ENCODE results near the gene GBA2. TPM values are rescaled to one million over a fixed set of nuclear protein-coding genes. Genes with fewer than 3 reads are reported as not detected.

Gene GBA2
- polyA plus RNA-seq, 4 donors = 62.5 to 131 (median 101) TPM

DNA sequence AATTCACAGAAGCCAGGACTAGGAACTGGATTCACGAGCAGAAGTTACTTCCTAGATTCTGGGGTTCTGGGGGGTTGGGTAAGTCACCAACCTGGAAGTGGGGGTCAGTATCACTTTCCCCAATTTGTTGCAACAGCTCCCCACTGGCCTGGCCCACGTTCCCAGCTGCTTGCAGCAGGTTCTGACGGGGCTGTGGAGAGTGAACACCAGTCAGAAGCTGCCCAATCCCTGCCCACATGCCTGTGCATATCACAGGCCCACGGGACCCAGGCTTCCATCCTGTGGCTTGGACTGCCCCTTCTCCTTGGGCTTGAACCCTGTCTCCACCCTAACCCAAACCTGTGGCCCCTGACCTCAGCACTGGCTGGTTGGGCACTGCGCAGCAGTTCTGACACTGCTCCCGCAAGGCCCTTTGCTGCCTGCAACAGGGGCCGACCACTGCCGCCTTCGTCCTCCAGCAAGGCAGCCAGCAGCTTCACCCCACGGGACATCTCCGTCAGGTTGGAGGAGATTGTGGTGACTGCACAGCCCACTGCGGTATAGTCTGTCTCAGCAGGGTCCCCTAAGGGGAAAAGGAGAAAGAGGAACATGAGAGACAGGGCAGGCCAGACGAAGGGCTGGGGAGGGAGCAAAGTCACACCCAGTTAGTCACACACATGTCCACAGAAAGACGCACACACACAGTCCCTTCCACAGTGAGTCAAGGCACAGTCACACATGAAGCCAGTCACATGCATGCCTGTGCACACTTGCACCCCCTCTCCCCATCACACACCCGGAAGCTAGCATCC, 30.1 kb downstream of the GBA2 start:
- DNase-seq (ENCODE audit: low read depth in 4 of 4, low spot score in 3 of 4) = no peak

DNA sequence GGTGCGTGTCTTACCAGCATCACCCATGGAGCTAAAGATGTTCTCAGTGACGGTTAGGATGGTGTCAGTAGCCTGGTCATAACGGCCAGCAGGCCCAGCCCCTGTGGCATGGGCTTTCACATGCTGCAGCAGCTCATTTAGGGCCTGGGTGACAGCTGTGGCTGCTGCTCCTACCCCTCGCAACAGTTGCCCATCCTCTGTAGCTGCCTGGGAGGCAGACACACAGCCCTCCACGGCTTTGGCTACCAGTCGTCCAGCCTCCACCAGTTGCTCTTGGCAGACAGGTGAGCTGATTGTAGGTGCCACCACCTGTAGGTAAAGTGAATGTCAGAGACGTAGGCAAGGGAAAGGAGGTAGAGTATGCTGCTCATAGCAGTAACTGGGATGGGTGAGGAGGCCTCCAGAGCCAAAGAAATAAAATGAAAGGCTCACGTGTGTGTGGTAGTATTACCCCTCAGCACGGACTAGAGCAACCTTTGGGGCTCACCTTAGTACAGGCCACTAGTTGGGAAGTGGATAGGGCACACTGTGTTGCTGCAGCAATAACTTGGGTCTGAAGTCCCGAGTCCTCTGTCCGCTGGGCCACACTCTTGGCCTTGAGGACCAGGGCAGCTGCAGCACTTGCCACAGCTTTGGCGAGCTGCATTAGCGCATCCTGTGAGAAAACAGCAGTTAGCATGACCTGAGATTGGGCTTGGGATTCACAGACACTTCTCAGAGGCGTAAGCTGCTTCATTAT, 31.7 kb downstream of the GBA2 start:
- DNase-seq (ENCODE audit: low read depth in 4 of 4, low spot score in 3 of 4) = no peak

DNA sequence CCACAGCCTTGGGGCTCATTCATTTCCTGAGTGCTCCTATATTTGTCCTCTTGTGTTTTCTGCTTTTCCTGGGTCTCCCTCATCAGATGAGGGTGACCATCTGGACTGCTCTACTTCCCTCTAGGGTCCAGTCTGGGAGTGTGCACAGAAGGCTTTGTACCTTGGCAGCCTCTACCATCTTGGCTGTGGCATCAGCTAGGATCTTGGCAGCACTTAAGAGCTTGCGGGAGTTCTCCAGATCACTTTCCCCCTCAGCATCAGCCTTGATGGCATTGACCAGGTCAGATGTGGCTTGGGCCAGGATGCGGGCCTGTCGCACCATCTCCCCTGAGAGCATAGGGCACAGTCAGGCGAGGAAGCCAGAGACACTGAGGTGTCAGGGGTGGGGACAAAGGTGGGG, 32.8 kb downstream of the GBA2 start:
- DNase-seq (ENCODE audit: low read depth in 4 of 4, low spot score in 3 of 4) = no peak

- no peak for DNase-seq (ENCODE audit: low read depth in 4 of 4, low spot score in 3 of 4)
Measured at GRCh38 chr9:35714579-35715252, 34.3 kb downstream of the GBA2 start.

DNA sequence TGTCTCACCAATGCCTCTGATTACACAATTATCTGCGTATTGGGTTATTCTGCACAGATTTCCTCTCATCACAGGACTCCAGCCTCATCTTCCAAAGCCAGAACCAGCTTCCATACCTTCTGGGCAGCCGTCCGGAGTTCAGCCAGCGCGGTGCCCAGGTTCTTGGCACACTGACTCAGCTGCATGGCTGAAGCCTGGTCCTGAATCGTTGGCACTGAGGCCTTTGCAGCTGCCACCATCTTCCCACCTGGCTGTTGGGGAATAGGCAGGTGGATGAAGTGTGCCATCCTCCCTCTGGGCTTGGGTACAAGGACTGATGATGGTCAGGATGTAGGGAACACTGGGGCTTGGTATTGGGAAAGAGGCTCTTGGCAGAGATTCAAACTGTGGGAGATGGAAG, 34.9 kb downstream of the GBA2 start:
- no peak for DNase-seq (ENCODE audit: low read depth in 4 of 4, low spot score in 3 of 4)

GRCh38 chr9:35713578-35713977, 35.5 kb downstream of the GBA2 start:
- DNase-seq (ENCODE audit: low read depth in 4 of 4, low spot score in 3 of 4) = no peak

DNA sequence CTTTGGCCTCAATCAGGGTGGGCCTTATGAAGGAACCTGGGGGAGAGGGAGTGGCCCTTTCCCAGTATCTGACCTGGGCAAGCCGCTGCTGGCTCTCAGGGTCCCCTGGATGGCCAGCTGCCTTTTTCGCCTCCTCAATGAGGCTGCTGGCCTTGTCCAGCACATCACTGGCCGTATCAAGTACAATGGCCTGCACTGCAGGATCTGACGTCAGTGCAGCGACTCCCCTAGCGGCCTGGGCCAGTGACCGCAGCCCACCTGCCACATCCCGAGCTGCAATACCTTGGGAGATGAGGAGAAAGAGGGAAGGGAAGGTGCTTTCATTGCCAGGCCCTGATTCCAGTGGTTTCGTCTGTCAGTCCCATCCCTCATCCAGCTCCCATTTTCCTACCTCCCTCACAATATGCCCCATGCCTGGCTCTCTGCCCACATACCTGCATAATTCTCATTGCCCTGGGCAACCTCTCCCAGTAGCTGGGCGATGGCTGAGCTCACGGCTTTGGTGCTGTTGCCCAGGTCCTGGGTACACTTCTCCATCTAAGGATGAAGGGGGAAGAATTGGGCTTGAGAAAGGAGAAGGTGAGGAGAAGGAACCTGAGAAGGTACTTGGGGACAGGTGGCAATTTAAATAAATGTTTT, 36.1 kb downstream of the GBA2 start:
- DNase-seq (ENCODE audit: low read depth in 4 of 4, low spot score in 3 of 4) = no peak

DNA sequence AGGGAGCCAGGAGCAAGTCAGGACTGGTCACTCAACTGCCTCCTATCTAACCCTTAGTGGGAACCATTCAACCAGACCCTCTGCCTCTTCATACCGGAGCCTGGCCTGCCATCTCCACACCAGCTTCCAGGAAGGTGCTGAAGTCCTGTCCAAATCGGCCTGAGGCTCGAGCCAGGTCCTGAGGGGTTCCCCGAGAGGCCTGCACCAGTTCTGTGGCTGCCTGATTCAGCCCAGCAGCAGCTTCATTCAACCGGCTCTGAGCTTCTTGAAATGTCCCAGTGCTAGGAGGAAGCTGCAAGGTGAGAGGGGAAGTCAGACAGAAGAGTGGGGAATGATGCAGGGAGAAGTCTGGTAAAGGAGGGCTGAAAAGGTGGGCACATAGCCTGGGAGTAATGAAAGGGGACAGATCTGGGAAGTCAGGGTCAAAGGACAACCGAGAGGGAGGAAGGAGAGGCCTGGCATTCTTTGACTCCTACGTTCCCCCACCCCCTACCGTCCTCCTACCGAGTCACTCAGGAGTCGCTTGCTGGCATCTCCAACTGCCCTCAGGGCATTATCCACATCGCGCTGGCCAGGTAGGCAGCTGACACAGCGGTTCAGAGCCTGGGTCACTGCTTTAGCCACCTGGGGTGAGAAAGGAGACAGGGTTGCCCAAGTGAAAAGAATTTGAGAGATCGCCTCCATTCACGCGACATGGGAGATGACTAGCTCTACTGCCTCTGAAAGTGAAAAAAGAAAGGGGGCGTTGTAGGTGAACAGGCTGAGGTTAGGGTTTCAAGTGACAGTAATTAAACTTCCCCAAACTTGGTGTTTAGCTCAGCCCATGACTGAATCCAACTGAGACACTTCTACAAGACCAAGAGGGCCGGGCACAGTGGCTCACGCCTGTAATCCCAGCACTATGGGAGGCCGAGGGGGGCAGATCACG, 37.3 kb downstream of the GBA2 start:
- no peak for DNase-seq (ENCODE audit: low read depth in 4 of 4, low spot score in 3 of 4)

DNA sequence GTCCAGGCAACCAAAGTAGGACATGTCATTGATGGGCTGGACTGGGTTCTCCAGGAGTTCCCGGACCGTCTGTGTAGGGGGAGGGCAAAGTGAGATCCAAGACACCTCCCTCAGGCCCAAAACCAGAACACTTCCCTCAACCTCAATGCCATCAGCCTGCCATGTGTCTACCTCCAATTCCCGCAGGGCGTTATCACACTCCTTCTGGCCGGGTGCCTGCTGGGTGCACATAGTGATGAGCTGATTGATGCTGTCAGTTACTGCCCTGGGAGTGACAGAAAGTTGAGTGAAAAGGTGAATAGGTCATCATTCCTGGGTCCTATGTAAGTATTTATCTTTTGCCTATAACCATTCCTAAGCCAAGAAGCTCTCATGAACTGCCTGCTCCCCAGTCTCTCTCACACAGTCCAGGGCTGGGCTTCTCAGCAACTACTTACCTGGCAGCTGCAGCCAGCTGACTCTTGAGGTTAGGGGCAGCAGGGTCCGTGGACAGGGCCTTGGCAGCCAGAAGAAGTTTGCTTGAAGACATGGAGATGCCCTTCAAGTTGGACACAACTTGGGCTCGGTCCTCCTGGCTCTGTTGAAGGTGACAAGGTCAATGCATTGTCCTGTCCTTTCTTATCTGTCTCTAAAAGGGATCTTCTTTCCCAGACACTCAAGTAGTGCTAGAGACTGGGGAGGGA, 38.1 kb downstream of the GBA2 start:
- no peak for DNase-seq (ENCODE audit: low read depth in 4 of 4, low spot score in 3 of 4)

- no peak for DNase-seq (ENCODE audit: low read depth in 4 of 4, low spot score in 3 of 4)
Measured at GRCh38 chr9:35708146-35708545, 40.9 kb downstream of the GBA2 start.

- no peak for DNase-seq (ENCODE audit: low read depth in 4 of 4, low spot score in 3 of 4)
Measured at GRCh38 chr9:35706951-35707350, 42.1 kb downstream of the GBA2 start.

DNA sequence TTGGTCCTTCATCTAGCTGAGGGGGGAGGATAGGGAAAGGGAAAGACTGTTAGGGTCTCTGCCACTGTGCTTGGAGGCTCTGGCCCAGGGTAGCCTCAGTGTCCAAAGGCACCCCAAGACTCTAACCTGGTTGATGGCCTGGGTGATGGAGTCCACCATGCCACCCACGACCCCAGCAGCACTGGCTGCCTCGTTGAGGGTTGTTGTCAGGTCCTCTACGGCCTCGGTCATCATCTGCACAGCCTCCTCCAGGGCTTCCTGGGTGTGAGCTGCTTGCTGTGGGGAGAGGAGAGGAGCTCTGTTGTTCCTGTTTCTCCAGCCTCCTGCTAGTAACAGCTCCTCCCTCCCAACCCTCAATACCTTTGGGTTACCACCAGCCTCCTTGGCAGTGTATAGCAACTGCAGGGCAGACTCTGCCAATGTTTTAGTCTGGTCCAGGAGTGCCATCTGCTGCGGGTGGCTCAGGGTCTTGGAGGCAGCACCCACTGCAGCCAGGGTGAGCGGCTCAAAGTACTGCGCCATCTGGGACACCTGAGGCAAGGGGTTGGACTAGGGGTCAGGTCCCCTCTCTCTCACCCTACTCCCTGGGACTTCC, 43.1 kb downstream of the GBA2 start:
- DNase-seq (ENCODE audit: low read depth in 4 of 4, low spot score in 3 of 4) = no peak

DNA sequence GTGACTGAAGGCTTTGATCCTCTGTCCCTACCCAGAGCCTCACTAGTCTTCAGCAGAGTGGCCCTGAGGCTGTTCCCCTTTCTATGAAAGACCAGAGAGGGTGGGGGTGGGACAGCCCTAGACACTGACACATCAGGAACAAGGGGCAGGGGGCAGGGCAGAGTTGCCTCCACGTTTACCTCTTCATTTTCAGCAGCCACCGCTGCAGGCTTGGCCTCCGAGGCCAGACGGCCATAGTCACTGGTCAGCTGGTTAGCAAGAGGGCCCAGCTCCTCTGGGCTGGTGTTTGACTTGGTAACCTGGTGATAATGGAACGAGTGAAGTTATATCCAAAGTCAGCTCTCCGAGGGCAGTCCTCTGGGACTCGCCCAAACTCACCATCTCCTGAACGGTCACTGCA, 43.7 kb downstream of the GBA2 start:
- DNase-seq (ENCODE audit: low read depth in 4 of 4, low spot score in 3 of 4) = no peak

DNA sequence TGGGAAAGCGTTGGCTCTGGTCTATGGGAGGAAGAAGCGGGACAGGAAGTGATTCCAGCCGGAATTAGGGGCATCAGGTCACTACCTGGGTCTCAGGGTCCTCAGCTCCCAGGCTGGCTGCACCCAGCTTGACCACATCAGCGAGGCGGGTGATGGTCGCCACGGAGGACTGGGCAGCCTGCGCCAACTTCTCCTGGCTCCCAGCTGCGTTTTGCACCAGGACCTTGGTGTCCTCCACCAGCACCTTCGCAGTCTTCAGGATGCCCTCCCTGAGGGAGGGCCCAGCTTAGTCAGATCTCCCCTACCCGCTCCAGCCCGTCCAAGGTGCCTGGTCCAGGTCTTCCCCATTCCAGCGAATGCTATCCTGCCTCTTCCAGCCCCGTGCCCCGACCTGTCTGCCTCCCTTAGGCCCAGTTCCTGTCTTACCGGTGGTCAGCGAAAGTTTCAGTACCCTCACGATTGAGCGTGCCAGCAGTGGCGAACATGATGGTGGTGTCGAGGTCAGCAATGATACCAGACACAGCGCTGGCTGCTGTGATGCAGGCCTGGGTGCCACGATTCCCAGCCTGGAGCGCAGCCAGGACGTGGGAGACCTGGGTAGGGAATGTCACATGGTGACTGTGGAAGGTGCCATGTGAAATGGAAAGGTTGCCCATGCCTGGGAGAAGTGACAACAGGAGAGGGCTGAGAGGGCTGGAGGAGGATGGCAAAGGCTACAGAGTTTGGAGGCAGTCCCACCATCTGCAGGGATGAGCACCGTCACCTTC, 44.9 kb downstream of the GBA2 start:
- no peak for DNase-seq (ENCODE audit: low read depth in 4 of 4, low spot score in 3 of 4)

GRCh38 chr9:35702696-35703095, 46.3 kb downstream of the GBA2 start:
- no peak for DNase-seq (ENCODE audit: low read depth in 4 of 4, low spot score in 3 of 4)

- no peak for DNase-seq (ENCODE audit: low read depth in 4 of 4, low spot score in 3 of 4)
Measured at GRCh38 chr9:35700942-35701341, 48.1 kb downstream of the GBA2 start.

- DNase-seq (ENCODE audit: low read depth in 4 of 4, low spot score in 3 of 4) = no peak
Measured at GRCh38 chr9:35700031-35700430, 49.0 kb downstream of the GBA2 start.

- no peak for DNase-seq (ENCODE audit: low read depth in 4 of 4, low spot score in 3 of 4)
Measured at GRCh38 chr9:35698231-35698630, 50.8 kb downstream of the GBA2 start.

Measured in left renal pelvis (tissue), 4 donors.